AG10803 (cell line): Measurements from ENCODE around the gene LRRIQ4.

Experiments used
- DNase-seq: peaks from one replicate; pipeline ENCODE4 v3.0.0; 2010; ENCODE audit warnings: low read depth
- H3K4me3 ChIP-seq: 2 replicates; pipeline ENCODE4 v1.5.1; 2011; ENCODE audit warnings: mild to moderate bottlenecking, low read length, control low read depth
- TF ChIP-seq, protein P1 (sequence below): conservative IDR thresholded peaks from 2 replicates; pipeline ENCODE4 v1.5.1; 2011; ENCODE audit warnings: mild to moderate bottlenecking, low read length, control low read depth, inconsistent platforms

Gene LRRIQ4

DNA sequence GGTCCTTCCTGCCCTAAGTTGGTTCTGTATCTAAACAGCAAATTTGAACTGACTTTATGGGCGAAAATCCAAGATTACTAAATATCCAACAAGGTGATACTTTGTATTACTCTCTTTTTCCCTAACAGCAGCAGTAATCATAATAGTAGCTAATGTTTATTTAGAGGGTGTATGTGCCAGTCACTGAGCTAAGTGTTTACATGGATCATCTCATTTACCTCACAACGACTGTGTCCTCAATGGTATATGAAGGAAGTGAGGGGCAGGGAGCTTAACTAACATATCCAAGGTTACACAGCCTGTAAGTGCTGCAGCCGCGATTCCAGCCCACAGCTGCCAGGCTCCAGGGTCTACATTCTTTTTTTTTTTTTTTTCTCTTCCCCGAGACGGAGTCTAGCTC, 10.3 kb downstream of the LRRIQ4 start:
- TF ChIP-seq, protein P1, sequence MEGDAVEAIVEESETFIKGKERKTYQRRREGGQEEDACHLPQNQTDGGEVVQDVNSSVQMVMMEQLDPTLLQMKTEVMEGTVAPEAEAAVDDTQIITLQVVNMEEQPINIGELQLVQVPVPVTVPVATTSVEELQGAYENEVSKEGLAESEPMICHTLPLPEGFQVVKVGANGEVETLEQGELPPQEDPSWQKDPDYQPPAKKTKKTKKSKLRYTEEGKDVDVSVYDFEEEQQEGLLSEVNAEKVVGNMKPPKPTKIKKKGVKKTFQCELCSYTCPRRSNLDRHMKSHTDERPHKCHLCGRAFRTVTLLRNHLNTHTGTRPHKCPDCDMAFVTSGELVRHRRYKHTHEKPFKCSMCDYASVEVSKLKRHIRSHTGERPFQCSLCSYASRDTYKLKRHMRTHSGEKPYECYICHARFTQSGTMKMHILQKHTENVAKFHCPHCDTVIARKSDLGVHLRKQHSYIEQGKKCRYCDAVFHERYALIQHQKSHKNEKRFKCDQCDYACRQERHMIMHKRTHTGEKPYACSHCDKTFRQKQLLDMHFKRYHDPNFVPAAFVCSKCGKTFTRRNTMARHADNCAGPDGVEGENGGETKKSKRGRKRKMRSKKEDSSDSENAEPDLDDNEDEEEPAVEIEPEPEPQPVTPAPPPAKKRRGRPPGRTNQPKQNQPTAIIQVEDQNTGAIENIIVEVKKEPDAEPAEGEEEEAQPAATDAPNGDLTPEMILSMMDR, result no peak
- H3K4me3 ChIP-seq, result no peak overlapping the region
- no peak for DNase-seq

DNA sequence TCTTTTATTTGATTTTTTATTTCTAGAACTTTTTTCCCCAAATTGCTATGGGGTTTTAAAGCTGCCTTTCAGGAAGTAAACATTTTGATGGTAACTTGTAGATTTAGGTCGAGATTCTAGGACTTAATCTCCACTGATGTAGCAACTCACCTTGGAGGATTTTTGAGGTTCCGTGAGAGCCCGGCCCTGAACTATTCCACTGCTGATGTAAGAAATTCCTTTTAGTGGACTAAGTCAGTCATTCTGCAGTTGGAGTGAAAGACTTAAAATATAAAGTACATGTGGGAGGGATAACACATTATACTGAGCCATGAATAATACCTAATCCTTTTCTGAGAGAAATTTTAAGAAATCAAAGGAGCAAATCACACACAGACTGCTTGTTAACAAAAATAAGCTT, 12.6 kb downstream of the LRRIQ4 start:
- no peak overlapping the region for H3K4me3 ChIP-seq
- TF ChIP-seq, protein P1, result no peak
- DNase-seq, result no peak

DNA sequence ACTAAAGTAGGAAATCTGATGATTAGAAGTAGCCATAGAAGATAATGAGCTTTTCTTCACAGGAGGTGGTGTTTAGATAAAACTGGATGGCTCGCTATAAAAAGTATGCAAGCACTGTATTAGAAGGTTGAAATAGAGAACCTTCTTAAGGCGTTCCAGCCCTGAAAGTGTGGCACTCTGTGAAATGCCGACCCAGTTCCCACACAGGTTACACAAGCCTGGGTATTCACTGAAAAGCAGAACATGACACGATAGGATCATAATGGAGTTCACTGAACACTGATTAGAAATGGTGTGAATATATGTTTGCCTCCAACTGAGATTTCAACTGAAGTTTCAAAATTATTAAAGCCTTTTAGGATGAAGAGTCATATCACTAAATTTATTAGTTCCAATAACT, 15.0 kb downstream of the LRRIQ4 start:
- TF ChIP-seq, protein P1, result no peak
- no peak overlapping the region for H3K4me3 ChIP-seq
- no peak for DNase-seq

DNA sequence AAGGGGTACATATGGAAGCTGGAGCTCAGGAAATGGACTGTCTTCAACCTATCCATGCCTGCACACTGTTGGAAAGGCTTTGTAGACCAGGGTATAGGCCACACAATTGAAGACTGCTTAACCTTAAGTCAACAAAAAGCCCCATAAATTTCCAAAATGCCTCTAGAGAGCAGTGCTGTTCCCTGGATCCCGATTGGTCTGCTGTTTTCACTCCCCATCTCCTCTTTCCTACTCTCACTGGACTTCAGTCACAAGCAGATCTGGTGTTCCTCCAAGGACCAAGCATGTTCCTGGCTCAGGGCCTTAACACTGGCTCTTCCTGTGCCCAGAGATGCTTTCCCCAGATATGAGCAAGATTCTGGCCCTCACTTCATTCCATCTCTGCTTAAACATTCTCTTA, 22.9 kb downstream of the LRRIQ4 start:
- H3K4me3 ChIP-seq, result no peak overlapping the region
- TF ChIP-seq, protein P1, result no peak
- no peak for DNase-seq

DNA sequence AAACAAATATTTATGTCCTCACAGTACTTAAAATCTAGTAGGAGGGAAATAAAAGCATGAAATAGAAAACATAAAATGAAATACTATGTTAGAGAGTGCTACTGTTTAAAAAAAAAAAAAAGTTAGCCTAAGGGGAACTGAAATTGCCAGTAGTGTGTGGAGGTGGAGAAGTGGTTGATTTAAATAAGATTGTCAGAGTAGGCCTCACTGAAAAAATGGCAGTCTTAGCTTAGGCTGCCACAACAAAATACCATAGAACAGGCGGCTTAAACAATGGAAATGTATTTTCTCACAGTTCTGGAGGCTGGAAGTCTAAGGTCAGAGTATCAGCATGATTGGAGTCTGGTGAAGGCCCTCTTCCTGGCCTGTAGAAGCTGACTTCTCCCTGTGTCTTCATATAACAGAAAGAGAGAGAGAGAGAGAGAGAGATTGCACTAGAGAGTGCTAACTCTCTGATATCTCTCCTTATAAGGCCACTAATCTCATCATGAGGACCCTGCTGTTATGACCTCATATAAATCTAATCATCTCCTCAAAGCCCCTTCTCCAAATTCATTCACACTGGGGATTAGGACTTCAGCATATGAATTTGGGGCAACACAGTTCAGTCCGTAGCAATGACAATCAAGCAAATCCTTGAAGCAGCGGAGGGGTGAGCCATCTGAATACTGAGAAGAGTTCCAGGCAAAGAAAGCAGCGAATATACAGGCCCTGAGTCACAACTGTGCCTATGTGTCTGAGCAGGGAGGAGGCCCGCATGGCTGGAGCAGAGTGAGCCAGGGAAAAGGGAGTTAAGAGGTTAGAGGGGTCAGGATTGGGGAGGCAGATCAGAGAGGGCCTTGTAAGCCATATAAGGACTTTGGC, 23.6 kb downstream of the LRRIQ4 start:
- DNase-seq, result peak; percentile 27
- no peak overlapping the region for H3K4me3 ChIP-seq
- TF ChIP-seq, protein P1, result no peak

DNA sequence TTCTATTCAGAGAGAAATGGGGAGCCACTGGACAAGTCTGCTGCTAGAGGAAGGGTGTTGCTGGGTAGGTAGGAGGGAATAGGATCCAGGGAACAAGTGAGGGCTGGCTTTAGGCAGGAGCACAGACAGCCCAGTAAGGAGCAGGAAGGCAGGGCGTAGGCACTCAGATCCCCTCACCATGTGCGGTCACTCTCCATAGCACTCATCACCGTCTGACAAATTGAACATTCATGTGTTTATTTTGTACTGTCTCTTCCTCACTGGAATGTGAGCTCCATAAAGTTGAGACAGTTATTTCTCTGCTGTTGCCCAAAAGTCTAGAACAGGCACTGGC, 24.2 kb downstream of the LRRIQ4 start:
- peak; percentile 17 for DNase-seq
- no peak overlapping the region for H3K4me3 ChIP-seq
- TF ChIP-seq, protein P1, result no peak

DNA sequence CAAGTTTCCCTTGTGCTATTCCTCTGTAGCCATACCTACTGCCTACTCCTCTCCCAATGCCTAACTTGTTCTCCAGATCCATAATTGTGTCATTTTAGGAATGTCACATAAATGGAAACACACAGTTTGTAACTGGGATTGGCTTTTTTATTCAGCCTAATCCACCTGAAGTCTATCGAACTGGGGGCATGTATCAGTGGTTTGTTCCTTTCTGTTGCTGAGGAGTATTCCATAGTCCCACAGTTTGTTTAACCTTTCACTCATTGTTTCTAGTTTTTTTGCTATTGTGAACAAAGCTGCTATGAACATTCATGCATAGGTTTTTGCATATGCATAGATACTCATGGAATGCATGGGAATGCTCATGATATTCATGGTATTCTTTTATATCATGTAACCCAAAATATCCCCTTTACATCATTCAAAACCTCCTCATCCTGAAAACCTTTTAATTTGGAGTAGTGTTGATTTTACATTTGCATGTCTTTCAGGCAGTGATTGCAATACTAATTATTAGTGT, 25.9 kb downstream of the LRRIQ4 start:
- H3K4me3 ChIP-seq, result no peak overlapping the region
- TF ChIP-seq, protein P1, result no peak
- DNase-seq, result no peak
